HG02623 (cell line): ENCODE measurements around the gene NACAD.

Experiments
- ATAC-seq: cut with Tn5 transposase; IDR thresholded peaks from one replicate; pipeline ENCODE4 v1.9.1; 2021; ENCODE audit warnings: moderate library complexity; ENCODE audit not compliant: unreplicated experiment

Gene NACAD

DNA sequence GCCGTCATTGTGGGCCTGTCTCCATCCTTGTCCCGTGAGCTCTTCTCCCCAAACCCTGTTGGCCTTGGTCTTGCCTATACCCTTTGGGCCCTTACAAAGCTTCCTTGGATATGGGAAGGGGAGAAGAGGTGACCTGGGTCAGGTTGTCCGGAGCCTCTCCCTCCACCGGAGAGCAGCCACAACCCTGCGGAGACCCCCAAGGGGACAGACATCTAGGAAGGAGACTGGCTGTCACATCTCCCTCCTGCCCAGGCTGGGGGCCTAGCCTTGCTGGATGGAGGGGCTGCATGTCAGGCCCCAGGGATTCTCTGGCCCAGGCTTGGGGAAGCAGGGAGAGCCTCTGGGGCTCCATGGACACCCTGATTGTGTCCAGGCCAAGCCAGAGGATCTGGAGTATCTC lies 11.8 kb downstream of the NACAD start:
- no peak for ATAC-seq

GRCh38 chr7:45075871-45076796 lies 12.6 kb downstream of the NACAD start:
- no peak for ATAC-seq

DNA sequence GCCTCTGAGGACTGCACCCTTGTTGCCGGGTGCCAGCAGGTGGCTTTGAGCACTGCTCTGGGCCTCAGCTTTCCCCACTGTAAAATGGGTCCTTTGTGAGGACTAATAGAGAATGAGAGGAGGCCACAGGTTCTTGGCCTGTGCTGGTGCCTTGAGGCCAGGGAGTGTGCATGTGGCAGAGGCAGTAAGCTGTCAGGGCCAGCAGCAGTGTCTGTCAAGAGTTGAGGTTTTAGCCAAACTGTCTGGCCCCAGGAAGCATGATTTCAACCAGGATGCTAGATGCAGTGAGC lies 13.5 kb downstream of the NACAD start:
- no peak for ATAC-seq

DNA sequence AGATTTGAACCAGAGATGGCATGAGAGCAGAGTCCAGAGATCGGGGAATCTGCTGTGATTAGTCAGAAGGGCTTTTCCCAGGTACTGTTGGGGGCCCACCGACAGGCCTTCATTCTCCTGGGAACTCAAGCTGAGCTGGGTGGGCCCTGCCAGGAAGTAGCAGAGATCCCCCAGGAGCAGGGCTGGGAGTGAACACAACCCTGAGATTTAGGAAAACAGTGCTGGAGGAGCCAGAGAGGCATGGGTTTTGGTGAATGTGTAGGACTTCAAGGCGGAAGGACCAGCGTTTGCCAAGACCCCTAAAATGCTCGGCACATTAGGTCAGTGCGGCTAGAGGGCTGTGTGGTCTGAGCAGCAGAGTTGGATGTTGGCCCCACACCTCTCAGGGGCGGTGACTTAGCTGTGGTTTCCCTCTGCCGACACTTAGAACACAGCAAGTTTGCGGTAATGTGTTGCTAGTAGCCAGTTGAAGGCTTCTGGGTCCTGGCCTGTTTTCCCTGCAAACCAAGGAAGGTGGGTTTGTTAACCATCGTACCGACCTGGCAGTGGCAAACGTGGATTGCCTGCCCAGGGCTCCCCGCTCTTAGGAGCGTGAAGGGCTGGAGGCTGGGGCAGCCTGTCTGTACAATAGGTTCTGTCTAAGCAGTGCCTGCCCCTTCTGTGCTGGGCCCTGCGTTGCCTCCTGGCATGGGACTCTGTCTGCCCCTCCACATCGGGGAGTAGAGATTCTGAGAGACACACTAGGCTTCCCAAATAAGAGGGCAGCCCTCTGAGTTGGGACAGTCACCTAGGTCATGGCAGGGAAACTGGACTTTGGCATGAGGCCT lies 14.0 kb downstream of the NACAD start:
- no peak for ATAC-seq

- no peak for ATAC-seq
Observed at GRCh38 chr7:45073786-45074527, 14.8 kb downstream of the NACAD start.

DNA sequence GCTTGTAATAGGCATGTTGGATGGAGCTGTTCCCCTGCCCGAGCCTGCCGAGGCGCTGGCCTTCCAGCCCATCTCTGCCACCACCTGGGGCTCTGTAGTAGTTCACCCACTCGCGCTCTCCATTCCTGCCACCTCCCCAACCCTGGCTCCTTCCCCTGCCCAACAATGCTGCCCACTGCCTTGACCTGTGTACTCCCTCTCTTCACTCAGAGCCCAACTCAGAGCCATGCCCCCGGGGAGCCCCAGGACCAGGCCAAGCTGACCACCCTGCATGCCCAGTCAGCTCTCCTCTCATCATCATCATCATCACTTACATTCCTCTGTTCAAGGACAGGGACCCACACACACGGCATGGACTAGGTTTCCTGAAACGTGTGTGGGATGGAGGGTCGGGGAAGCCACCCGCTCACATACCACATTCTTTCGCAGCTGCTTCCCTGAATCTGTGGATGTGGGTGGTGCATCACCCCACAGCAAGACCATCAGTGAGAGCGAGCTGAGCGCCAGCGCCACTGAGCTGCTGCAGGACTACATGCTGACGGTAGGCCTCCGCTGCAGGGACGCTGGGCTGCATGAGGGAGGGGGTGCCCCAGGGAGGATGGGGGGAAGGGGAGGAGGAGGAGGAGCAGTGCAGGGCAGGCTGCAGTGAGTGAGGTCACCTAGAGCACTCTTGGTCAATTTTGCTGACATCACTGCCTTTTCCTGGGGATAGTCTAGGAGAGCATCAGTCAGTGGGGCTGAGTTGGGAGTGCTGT lies 15.6 kb downstream of the NACAD start:
- ATAC-seq, result no peak

- no peak for ATAC-seq
Observed at GRCh38 chr7:45072131-45073030, 16.4 kb downstream of the NACAD start.

- ATAC-seq, result no peak
Observed at GRCh38 chr7:45071528-45071927, 17.2 kb downstream of the NACAD start.

DNA sequence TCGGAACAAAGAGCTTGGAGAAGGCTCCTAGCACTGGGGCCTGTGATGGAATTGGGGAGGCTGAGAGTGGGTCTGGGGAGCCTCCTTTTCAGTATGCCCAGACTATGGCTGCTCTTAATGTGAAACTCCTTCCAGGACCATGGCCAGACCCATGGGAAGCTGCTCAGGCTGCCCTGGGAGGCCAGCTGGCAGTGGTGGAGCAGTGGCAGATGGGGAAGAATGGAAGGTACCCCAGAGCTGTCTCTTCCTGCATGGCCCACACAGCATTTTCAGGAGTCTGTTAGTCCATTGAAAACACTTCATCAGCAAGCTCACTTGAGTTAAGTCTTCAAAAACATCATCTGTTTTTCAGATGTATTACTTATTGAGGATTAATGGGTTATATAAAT lies 18.5 kb downstream of the NACAD start:
- no peak for ATAC-seq

DNA sequence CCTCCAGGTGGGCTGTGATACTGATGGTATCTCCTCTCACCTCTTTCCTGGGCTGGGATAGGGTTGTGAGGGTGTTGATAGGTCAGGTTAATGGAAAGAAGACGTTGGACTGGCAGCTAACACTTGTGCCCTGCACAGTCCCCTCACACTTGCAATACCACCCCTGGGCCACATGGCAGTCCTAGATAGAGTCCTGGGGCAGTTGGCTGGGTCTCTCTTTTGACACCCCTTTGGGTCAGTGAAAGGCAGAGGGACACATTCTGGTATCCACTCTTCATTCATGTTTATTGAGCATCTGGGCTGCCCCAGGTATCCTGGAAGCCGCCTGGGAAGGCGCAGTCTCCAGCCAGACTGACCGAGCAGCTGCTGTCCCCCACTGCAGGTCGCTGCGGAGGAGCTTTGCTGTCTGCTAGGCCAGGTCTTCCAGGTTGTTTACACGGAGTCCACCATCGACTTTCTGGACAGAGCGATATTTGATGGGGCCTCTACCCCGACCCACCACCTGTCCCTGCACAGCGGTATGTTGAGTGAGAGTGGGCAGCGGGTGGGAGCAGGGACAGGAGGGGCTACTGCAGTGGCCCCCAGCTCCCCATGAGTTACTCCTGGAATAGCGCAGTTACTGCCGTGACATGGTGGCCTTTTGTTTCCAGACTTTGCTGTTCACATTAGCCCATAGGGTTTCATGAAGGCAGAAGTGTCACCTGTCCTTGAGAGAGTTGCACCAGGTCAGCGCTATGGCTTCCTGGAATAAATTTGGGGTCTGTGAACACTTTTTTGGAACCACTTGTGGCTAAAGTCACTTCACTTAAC lies 19.1 kb downstream of the NACAD start:
- ATAC-seq, result no peak

DNA sequence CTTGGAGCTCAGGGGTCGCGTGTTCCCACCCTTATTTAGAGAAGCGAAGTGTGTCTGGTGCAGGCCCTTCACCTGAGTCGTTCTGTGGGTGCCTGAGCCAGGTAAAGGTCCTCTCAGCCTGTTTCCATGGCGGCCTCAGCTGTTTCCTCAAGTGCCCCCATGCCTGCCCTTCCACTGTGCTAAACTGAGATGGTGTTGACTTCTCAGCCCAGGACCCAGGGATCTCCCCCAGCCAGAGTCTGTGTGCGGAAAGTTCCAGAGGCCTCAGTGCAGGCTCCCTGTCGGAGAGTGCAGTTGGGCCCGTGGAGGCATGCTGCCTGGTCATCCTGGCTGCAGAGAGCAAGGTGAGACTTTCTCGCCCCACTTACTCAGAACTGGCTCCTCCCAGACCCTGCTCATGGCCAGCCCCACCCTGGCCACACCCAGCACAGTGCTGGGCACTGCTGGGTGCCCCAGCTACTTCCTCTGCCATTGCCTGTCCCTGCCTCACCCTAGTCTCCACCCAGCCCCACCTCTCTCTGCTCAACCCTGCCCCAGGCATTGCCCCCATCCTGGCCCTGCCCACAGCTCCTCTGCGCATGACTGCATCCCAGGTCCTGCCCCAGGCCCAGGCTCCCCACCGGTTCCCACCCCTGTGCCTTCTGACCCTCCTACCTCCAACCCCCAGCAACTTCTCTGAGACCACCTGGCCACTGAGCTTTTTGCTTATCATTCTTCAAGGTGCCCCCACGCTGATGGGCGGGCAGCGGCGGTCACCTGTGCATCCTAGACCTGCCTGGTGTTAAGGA lies 20.3 kb downstream of the NACAD start:
- no peak for ATAC-seq

- ATAC-seq, result no peak
Observed at GRCh38 chr7:45067582-45067981, 21.2 kb downstream of the NACAD start.

DNA sequence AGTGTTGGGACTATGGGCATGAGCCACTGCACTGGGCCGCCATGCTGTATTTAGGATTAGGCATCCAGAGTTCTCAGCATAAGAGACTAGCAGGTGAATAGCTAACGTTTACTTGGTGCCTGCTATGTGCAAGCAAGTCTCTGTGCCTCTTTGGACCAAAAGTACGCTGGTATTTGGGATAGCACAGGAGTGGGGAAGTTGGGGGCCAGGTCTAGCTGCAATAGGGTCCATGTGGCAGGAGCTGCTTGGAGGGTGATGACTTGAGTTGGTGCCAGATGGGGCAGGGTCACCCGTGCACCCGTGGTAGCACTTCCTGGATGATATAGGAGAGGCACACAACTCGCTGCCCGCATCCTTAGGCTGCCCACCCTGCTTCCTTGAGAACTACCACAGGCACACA lies 22.4 kb downstream of the NACAD start:
- ATAC-seq, result no peak

- ATAC-seq, result no peak
Observed at GRCh38 chr7:45065031-45065995, 23.5 kb downstream of the NACAD start.

DNA sequence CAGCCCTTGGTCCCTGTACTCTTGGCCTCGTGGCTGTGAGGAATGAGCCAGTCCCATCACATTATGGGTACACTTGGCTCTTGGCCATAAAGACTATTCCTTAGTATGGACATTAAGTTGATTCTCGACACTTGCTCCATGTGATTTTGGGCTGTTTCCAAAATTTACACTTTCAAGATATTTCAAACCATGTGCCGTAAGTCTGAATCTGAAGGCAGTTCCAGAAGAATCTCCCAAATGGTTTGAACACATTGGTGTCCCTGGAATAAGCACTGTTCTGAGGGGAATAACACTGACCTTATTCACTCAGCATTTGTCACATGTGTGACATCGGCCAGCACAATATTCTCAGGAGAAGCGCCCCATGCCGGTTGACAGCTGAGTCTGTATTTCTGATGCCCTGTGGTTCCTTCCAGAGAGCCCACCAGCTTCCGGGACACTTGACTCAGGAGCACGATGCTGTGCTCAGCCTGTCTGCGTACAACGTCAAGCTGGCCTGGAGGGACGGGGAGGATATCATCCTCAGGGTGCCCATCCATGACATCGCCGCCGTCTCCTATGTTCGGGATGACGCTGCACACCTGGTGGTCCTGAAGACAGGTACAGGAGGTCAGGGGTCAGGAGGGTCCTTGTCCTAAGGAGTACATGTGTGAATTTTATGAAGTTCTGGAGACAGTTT lies 24.6 kb downstream of the NACAD start:
- no peak for ATAC-seq

- ATAC-seq, result no peak
Observed at GRCh38 chr7:45061806-45062425, 26.9 kb downstream of the NACAD start.
